GM12872 (cell line): ENCODE measurements around the gene BTF3L4.

ENCODE experiments used
- TF ChIP-seq, protein P1 (sequence below): IDR thresholded peaks from 3 replicates; pipeline ENCODE4 v1.5.1; 2011; ENCODE audit warnings: low read depth, mild to moderate bottlenecking, low read length, moderate library complexity; ENCODE audit not compliant: insufficient read depth

Gene BTF3L4

DNA sequence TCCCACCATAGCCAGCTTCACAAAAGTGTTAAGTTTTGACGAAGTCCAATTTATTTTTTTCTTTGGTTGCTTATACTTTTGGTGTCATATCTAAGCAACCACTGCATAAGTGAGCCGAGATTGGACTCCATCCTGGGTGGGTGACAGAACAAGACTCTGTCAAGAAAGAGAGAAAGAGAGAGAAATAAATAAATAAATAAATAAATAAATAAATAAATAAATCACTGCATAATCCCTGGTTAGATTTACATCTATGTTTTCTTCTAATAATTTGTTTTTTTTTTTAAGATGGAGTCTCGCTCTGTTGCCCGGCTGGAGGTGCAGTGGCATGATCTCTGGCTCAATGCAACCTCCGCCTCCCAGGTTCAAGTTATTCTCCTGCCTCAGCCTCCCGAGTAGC, 67.5 kb downstream of the BTF3L4 start:
- TF ChIP-seq, protein P1, sequence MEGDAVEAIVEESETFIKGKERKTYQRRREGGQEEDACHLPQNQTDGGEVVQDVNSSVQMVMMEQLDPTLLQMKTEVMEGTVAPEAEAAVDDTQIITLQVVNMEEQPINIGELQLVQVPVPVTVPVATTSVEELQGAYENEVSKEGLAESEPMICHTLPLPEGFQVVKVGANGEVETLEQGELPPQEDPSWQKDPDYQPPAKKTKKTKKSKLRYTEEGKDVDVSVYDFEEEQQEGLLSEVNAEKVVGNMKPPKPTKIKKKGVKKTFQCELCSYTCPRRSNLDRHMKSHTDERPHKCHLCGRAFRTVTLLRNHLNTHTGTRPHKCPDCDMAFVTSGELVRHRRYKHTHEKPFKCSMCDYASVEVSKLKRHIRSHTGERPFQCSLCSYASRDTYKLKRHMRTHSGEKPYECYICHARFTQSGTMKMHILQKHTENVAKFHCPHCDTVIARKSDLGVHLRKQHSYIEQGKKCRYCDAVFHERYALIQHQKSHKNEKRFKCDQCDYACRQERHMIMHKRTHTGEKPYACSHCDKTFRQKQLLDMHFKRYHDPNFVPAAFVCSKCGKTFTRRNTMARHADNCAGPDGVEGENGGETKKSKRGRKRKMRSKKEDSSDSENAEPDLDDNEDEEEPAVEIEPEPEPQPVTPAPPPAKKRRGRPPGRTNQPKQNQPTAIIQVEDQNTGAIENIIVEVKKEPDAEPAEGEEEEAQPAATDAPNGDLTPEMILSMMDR = no peak

DNA sequence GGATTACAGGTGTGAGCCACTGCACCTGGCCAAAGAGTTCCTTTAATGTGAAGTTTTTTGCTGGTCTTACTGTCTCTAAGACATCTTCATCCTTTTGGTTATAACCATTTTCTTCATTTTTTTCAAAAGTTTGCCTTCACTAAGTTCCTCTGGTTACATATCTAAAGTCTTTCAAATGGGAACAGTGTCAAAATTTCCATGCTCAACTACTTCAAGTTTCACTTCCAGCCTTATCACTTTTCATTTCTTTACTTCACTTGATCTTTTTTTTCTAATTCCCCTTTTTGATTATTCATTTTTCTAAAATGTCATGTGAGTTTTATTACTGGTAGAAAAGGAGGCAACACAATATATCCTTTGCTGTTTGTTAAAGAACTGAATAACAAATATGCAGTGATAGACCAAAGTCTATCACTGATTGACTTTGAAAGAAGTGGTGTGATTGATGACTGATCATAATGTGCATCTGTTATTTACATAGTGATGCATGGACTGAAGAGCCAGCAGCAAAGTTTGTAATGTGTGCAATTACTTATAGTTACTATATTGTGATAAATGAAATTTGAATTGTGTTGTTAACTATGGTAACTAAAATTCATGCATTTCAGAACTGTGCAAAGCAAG, 69.8 kb downstream of the BTF3L4 start:
- TF ChIP-seq, protein P1 = no peak

DNA sequence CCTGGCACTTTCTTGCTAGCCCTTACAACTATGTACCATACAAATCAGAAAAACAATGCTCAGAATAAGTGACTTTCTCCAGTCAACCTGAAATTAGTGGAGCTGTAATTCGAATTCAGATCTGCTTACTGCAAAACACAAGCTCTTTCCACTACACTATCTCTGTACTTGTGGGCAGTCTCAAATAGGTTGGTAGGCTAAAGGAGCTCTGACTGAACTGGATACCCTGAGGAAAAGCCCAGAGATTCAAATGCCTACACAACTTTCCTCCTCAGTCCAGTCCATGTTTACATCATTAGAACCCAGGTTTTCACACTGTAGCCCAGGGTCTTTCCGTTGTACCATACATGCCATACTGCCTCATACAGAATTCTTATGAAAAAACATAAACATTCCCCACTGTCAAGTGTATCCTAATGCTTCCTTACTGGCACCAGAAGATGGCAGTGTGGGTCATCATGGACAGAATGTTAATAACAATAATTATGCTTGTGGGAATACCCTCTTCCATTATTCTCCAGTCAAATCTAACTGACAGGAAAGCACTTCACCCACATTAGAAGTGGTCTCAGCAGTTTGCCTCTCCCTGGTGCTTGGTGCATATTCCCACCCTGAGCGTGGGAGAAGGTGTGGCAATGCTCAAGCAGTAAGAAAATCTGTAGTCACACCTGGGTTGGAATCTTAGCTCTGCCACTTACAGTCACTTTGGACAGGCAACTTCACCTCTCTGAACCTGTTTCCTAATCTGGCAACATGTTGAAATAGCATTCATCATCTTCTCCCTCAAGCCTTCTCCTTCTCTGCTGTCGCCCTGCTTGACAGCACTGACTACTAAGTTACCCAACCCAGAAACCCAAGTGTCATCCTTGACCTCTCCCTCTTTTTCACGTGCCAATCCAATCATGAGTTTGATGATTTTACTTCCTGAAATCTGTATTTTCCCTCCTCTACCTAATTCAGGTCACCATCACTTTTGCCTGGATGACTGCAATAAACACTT, 71.4 kb downstream of the BTF3L4 start:
- TF ChIP-seq, protein P1 = peak; percentile 66

DNA sequence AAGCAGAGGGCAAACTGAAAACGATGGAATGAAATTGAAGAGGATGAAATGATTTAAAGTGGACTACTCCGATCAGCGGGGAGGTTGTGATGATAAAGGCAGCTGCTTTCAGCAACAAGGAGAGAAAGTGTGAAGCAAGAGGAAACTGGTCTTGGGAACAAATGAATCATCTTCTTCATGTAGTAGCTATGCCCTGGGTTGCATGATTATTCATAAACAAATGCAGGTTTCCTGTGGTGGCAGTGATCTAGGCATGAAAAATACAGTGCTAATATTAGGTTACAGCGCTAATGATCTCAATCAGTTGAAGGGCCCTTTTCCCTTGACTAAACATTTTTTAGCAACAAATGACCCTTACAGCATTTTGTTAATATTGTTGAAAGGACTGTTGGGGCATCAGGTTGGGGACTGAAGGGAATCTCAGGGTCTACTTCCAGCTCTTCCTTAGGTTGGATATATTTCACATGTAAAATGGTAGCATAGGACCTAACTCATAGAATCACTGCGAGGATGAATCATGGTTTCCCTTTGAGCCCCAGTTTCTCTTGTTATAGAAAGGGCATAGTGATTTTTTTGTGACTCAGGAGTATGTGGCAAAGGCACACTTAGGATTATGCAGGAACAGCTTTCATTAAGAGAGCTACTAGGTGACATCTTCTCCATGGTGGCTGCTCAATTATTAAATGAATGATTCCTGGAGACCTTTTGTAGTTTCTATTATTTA, 83.9 kb downstream of the BTF3L4 start:
- TF ChIP-seq, protein P1 = no peak
